Mesothelial cell of epicardium (in vitro differentiated cells): ENCODE data around the gene POLA1. TPM values are rescaled to one million over a fixed set of nuclear protein-coding genes. Genes with fewer than 3 reads are reported as not detected.
A peak's percentile ranks its signal among the peaks of the same experiment; 100 is the strongest.

Experiments used
- DNase-seq, 2 experiments: peaks; one replicate each; pipeline ENCODE4 v3.0.0; 2021; ENCODE audit warnings: low spot score in 2 of 2; ENCODE audit not compliant: unreplicated experiment in 2 of 2
- H3K27ac Mint-ChIP-seq: 2 replicates; pipeline ENCODE4 v1.8.0; 2021; ENCODE audit warnings: mixed read lengths
- H3K27me3 Mint-ChIP-seq: 2 replicates; pipeline ENCODE4 v1.8.0; 2021; ENCODE audit warnings: low read depth, mixed read lengths
- H3K36me3 Mint-ChIP-seq: 2 replicates; pipeline ENCODE4 v1.8.0; 2021; ENCODE audit warnings: mixed read lengths
- H3K4me1 Mint-ChIP-seq: 2 replicates; pipeline ENCODE4 v1.8.0; 2021; ENCODE audit warnings: mixed read lengths
- H3K4me3 Mint-ChIP-seq: 2 replicates; pipeline ENCODE4 v1.8.0; 2021; ENCODE audit warnings: mild to moderate bottlenecking, moderate library complexity, mixed read lengths
- H3K9me3 Mint-ChIP-seq: 2 replicates; pipeline ENCODE4 v1.8.0; 2021; ENCODE audit warnings: mixed read lengths
- CTCF ChIP-seq: fragments of 200-600 bp; sonication (generic); IDR thresholded peaks from one replicate; pipeline ENCODE4 v1.5.0; 2021; ENCODE audit warnings: antibody characterized with exemption; ENCODE audit not compliant: unreplicated experiment
- total RNA-seq: library from RNA; stranded (reverse); gene quantifications from 3 replicates; pipeline ENCODE4 v1.2.1, GENCODE V29; 2021

Gene POLA1
- total RNA-seq, 1 donor from 2014 or later: 30.4 TPM

GRCh38 chrX:24696294-24696693, 2.6 kb downstream of the POLA1 start:
- no peaks in the 10 kb centered on the region for H3K9me3 Mint-ChIP-seq
- H3K36me3 Mint-ChIP-seq: peaks cover 9% of the 10 kb centered on the region
- H3K4me1 Mint-ChIP-seq: peaks cover 24% of the 10 kb centered on the region
- TF ChIP-seq CTCF: no peak
- no peaks in the 10 kb centered on the region for H3K27me3 Mint-ChIP-seq
- H3K27ac Mint-ChIP-seq: no peak overlapping the region
- no peak overlapping the region for H3K4me3 Mint-ChIP-seq
- DNase-seq: no peak

- Mint-ChIP-seq H3K9me3 (no peaks in the 10 kb centered on the region), H3K36me3 (peaks cover 32% of the 10 kb centered on the region), H3K4me3 (no peak overlapping the region), H3K4me1 (no peaks in the 10 kb centered on the region), H3K27me3 (no peaks in the 10 kb centered on the region), H3K27ac (no peak overlapping the region)
- no peak for DNase-seq
- no peak for TF ChIP-seq CTCF
Measured at GRCh38 chrX:24702362-24703184, 8.9 kb downstream of the POLA1 start.

GRCh38 chrX:24703185-24703494, 9.4 kb downstream of the POLA1 start:
- Mint-ChIP-seq H3K36me3 (peaks cover 38% of the 10 kb centered on the region), H3K4me3 (no peak overlapping the region), H3K27me3 (no peaks in the 10 kb centered on the region)

GRCh38 chrX:24718771-24719170, 25.1 kb downstream of the POLA1 start:
- DNase-seq: no peak
- Mint-ChIP-seq H3K4me1 (no peaks in the 10 kb centered on the region), H3K27me3 (no peaks in the 10 kb centered on the region), H3K36me3 (peaks cover 33% of the 10 kb centered on the region), H3K9me3 (no peaks in the 10 kb centered on the region), H3K27ac (no peak overlapping the region), H3K4me3 (no peak overlapping the region)
- no peak for TF ChIP-seq CTCF

More at GRCh38 chrX:24703185-24703494, 9.4 kb downstream of the POLA1 start:
- no peak for DNase-seq
- Mint-ChIP-seq H3K4me1 (no peaks in the 10 kb centered on the region), H3K9me3 (no peaks in the 10 kb centered on the region), H3K27ac (no peak overlapping the region)
- TF ChIP-seq CTCF: no peak

- no peak overlapping the region for H3K27ac Mint-ChIP-seq
- H3K27me3 Mint-ChIP-seq: no peaks in the 10 kb centered on the region
- DNase-seq: no peak
- TF ChIP-seq CTCF: no peak
- peaks cover 31% of the 10 kb centered on the region for H3K36me3 Mint-ChIP-seq
- no peaks in the 10 kb centered on the region for H3K9me3 Mint-ChIP-seq
- no peaks in the 10 kb centered on the region for H3K4me1 Mint-ChIP-seq
- H3K4me3 Mint-ChIP-seq: no peak overlapping the region
Measured at GRCh38 chrX:24720036-24720435, 26.3 kb downstream of the POLA1 start.

- Mint-ChIP-seq H3K4me3 (no peak overlapping the region), H3K27me3 (no peaks in the 10 kb centered on the region), H3K9me3 (no peaks in the 10 kb centered on the region), H3K36me3 (peaks cover 29% of the 10 kb centered on the region), H3K27ac (peak overlapping the region; percentile 7), H3K4me1 (no peaks in the 10 kb centered on the region)
- no peak for TF ChIP-seq CTCF
- DNase-seq: no peak
Measured at GRCh38 chrX:24728530-24728929, 34.8 kb downstream of the POLA1 start.
